RWPE2 (cell line): ENCODE data around the gene LRBA.

Experiments used
- ATAC-seq: fragments of 200-7000 bp; cut with Tn5 transposase; 3 replicates; pipeline ENCODE4 v1.9.1; 2021; ENCODE audit warnings: low read depth
- DNase-seq: peaks from one replicate; pipeline ENCODE4 v3.0.0-alpha.2; 2020; ENCODE audit warnings: low spot score
- H3K27ac ChIP-seq: fragments of 450-650 bp; 2 replicates; pipeline ENCODE4 v1.5.1; 2017; ENCODE audit warnings: mild to moderate bottlenecking; ENCODE audit not compliant: poor library complexity, severe bottlenecking
- H3K27me3 ChIP-seq: fragments of 250-450 bp; sonication (Bioruptor Pico); 2 replicates; pipeline ENCODE4 v1.5.1; 2021; ENCODE audit warnings: mild to moderate bottlenecking, moderate library complexity; ENCODE audit not compliant: insufficient read depth, poor library complexity, severe bottlenecking
- H3K36me3 ChIP-seq: fragments of 250-450 bp; sonication (Bioruptor Pico); 2 replicates; pipeline ENCODE4 v1.5.1; 2020; ENCODE audit warnings: low read depth, mild to moderate bottlenecking, moderate library complexity
- H3K4me1 ChIP-seq: fragments of 250-450 bp; sonication (Bioruptor Pico); 2 replicates; pipeline ENCODE4 v1.5.1; 2021; ENCODE audit warnings: mild to moderate bottlenecking, moderate library complexity; ENCODE audit not compliant: insufficient read depth, poor library complexity, severe bottlenecking
- H3K4me3 ChIP-seq: fragments of 250-450 bp; sonication (Bioruptor Pico); 2 replicates; pipeline ENCODE4 v1.5.1; 2021; ENCODE audit warnings: mild to moderate bottlenecking, moderate library complexity; ENCODE audit not compliant: severe bottlenecking
- H3K9me3 ChIP-seq: fragments of 250-450 bp; sonication (Bioruptor Pico); 2 replicates; pipeline ENCODE4 v1.5.1; 2021; ENCODE audit warnings: mild to moderate bottlenecking, moderate library complexity; ENCODE audit not compliant: severe bottlenecking
- CTCF ChIP-seq: fragments of 450-650 bp; IDR thresholded peaks from one replicate; pipeline ENCODE4 v1.5.1; 2017; ENCODE audit warnings: mild to moderate bottlenecking, moderate library complexity; ENCODE audit not compliant: poor library complexity, severe bottlenecking

The LRBA gene

GRCh38 chr4:150849016-150849415 is 166.1 kb downstream of the LRBA start:
- Histone ChIP-seq H3K4me3 (no peak overlapping the region), H3K27me3 (no peaks in the 10 kb centered on the region), H3K4me1 (peaks cover 6% of the 10 kb centered on the region), H3K9me3 (no peaks in the 10 kb centered on the region), H3K36me3 (peaks cover 44% of the 10 kb centered on the region), H3K27ac (peak overlapping the region; percentile 33)
- peak; percentile 99 for ATAC-seq
- no peak for TF ChIP-seq CTCF
- DNase-seq = no peak

- Histone ChIP-seq H3K9me3 (no peaks in the 10 kb centered on the region), H3K27me3 (no peaks in the 10 kb centered on the region), H3K27ac (no peak overlapping the region), H3K4me3 (no peak overlapping the region), H3K36me3 (peaks cover 29% of the 10 kb centered on the region), H3K4me1 (no peaks in the 10 kb centered on the region)
- no peak for ATAC-seq
- TF ChIP-seq CTCF = no peak
- no peak for DNase-seq
These were observed 186.9 kb downstream of the LRBA start for GRCh38 chr4:150828159-150828558.

GRCh38 chr4:150827226-150827625 is 187.9 kb downstream of the LRBA start:
- Histone ChIP-seq H3K36me3 (peaks cover 29% of the 10 kb centered on the region), H3K9me3 (no peaks in the 10 kb centered on the region), H3K4me3 (no peak overlapping the region), H3K27ac (no peak overlapping the region), H3K27me3 (no peaks in the 10 kb centered on the region), H3K4me1 (no peaks in the 10 kb centered on the region)
- DNase-seq = no peak
- no peak for ATAC-seq
- no peak for TF ChIP-seq CTCF

- H3K9me3 ChIP-seq = no peaks in the 10 kb centered on the region
- ATAC-seq (no peak), DNase-seq (no peak)
- no peaks in the 10 kb centered on the region for H3K4me1 ChIP-seq
- H3K4me3 ChIP-seq = no peak overlapping the region
- no peaks in the 10 kb centered on the region for H3K27me3 ChIP-seq
- TF ChIP-seq CTCF = no peak
- H3K36me3 ChIP-seq = peaks cover 23% of the 10 kb centered on the region
- no peak overlapping the region for H3K27ac ChIP-seq
These were observed 188.8 kb downstream of the LRBA start for GRCh38 chr4:150826306-150826705.

GRCh38 chr4:150822407-150822806 is 192.7 kb downstream of the LRBA start:
- H3K4me1 ChIP-seq = no peaks in the 10 kb centered on the region
- no peak overlapping the region for H3K27ac ChIP-seq
- peaks cover 19% of the 10 kb centered on the region for H3K36me3 ChIP-seq
- no peaks in the 10 kb centered on the region for H3K9me3 ChIP-seq
- ATAC-seq = no peak
- TF ChIP-seq CTCF = no peak
- H3K27me3 ChIP-seq = no peaks in the 10 kb centered on the region
- H3K4me3 ChIP-seq = no peak overlapping the region
- DNase-seq = no peak
